HG02973 (cell line): ENCODE results near the gene CLCN6.

ENCODE experiments used
- ATAC-seq: cut with Tn5 transposase; IDR thresholded peaks from one replicate; pipeline ENCODE4 v1.9.1; 2021; ENCODE audit warnings: moderate library complexity; ENCODE audit not compliant: unreplicated experiment

CLCN6 gene

GRCh38 chr1:11805422-11806306 lies at the start of gene CLCN6, which contains the start of gene MTHFR:
Gene CLCN6, plus strand, starts transcription at chr1:11806191. Its CDS starts 72 bp downstream, at chr1:11806263.
Gene MTHFR, minus strand, starts transcription at chr1:11805964. Its CDS starts 2,848 bp downstream, at chr1:11803116.
- ATAC-seq = peak; percentile 72

- no peak for ATAC-seq
These were observed 48.9 kb upstream of the CLCN6 start for GRCh38 chr1:11757047-11757446.

GRCh38 chr1:11759791-11760190 lies 46.2 kb upstream of the CLCN6 start:
- no peak for ATAC-seq

GRCh38 chr1:11761285-11761684 lies 44.7 kb upstream of the CLCN6 start:
- ATAC-seq = no peak

GRCh38 chr1:11761988-11762406 lies 44.0 kb upstream of the CLCN6 start, which contains the start of gene C1orf167:
Gene C1orf167, plus strand, starts transcription at chr1:11762193. Its CDS starts 2,208 bp downstream, at chr1:11764401.
- no peak for ATAC-seq

GRCh38 chr1:11764115-11764514 lies 41.9 kb upstream of the CLCN6 start:
- no peak for ATAC-seq

GRCh38 chr1:11764519-11764918 lies 41.5 kb upstream of the CLCN6 start:
- no peak for ATAC-seq

GRCh38 chr1:11765661-11766428 lies 40.1 kb upstream of the CLCN6 start:
- ATAC-seq = no peak

GRCh38 chr1:11766429-11766776 lies 39.6 kb upstream of the CLCN6 start:
- no peak for ATAC-seq

GRCh38 chr1:11767922-11768704 lies 37.9 kb upstream of the CLCN6 start:
- ATAC-seq = no peak

GRCh38 chr1:11768821-11769220 lies 37.2 kb upstream of the CLCN6 start:
- ATAC-seq = no peak

GRCh38 chr1:11769274-11769673 lies 36.7 kb upstream of the CLCN6 start:
- no peak for ATAC-seq

GRCh38 chr1:11770011-11770410 lies 36.0 kb upstream of the CLCN6 start:
- ATAC-seq = no peak

- ATAC-seq = no peak
These were observed 34.4 kb upstream of the CLCN6 start for GRCh38 chr1:11771481-11772043.

- ATAC-seq = no peak
These were observed 33.5 kb upstream of the CLCN6 start for GRCh38 chr1:11772458-11772857.

GRCh38 chr1:11774753-11775152 lies 31.2 kb upstream of the CLCN6 start:
- ATAC-seq = no peak

GRCh38 chr1:11777658-11778322 lies 28.2 kb upstream of the CLCN6 start:
- no peak for ATAC-seq

- no peak for ATAC-seq
These were observed 27.7 kb upstream of the CLCN6 start for GRCh38 chr1:11778336-11778735.

- ATAC-seq = no peak
These were observed 27.0 kb upstream of the CLCN6 start for GRCh38 chr1:11778844-11779623.
